Measurements from ENCODE around the gene TCOF1. TPM values are rescaled to one million over a fixed set of nuclear protein-coding genes. Genes with fewer than 3 reads are reported as not detected.

Gene TCOF1
- total RNA-seq, 6 donors from 2014 or later = 21.7 to 71.2 (median 30.4) TPM

DNA sequence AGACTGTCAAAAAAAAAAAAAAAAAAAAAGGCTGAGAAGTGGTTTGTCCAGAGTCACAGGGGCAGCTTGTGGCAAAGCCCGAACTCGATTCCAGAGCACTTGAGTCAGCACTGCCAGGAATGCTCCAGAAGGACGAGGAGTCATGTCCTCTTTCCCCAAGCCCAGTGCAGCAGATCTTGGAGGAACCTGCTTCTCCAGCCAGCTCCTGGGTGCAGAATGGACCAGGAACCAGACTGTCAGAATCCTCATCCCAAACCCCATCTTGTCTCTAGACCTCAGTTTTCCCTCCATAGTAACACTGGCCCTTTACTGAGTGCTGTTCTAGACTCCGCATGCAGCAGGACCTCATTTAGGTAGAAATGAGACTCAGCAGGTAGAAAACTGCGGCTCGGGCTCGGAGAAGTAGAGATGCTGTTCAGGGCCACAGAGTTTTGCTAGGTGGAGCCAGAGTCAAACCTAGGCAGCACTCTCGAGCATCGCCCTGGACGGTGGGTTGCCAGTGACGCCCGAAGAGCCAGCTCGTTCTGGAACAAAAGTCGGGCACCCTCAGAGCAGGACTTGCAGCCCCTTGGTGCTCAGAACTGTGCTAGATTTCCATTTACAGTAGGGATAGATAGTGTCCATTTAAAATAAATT is 39.8 kb downstream of the TCOF1 start:
- Histone ChIP-seq H3K27ac (no peak overlapping the region), H3K27me3 (no peaks in the 10 kb centered on the region), H3K36me3 (peaks cover 26 to 98% (median 88%) of the 10 kb centered on the region in 4 donors), H3K9me3 (no peaks in the 10 kb centered on the region), H3K4me3 (no peak overlapping the region), H3K4me1 (no peaks in the 10 kb centered on the region)
- DNase-seq (no peak), ATAC-seq (ENCODE audit: low FRiP score in 2 of 2) (no peak)
- TF ChIP-seq POLR2A (IDR thresholded peaks at IDR 0.05) (no peak), EP300 (IDR thresholded peaks at IDR 0.05) (no peak), POLR2AphosphoS5 (IDR thresholded peaks at IDR 0.05) (no peak)
- TF ChIP-seq, protein P1, sequence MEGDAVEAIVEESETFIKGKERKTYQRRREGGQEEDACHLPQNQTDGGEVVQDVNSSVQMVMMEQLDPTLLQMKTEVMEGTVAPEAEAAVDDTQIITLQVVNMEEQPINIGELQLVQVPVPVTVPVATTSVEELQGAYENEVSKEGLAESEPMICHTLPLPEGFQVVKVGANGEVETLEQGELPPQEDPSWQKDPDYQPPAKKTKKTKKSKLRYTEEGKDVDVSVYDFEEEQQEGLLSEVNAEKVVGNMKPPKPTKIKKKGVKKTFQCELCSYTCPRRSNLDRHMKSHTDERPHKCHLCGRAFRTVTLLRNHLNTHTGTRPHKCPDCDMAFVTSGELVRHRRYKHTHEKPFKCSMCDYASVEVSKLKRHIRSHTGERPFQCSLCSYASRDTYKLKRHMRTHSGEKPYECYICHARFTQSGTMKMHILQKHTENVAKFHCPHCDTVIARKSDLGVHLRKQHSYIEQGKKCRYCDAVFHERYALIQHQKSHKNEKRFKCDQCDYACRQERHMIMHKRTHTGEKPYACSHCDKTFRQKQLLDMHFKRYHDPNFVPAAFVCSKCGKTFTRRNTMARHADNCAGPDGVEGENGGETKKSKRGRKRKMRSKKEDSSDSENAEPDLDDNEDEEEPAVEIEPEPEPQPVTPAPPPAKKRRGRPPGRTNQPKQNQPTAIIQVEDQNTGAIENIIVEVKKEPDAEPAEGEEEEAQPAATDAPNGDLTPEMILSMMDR (IDR thresholded peaks at IDR 0.05) = no peak
- 88% methylated on average over 14 of the region's 14 CpGs for WGBS, 2 donors

DNA sequence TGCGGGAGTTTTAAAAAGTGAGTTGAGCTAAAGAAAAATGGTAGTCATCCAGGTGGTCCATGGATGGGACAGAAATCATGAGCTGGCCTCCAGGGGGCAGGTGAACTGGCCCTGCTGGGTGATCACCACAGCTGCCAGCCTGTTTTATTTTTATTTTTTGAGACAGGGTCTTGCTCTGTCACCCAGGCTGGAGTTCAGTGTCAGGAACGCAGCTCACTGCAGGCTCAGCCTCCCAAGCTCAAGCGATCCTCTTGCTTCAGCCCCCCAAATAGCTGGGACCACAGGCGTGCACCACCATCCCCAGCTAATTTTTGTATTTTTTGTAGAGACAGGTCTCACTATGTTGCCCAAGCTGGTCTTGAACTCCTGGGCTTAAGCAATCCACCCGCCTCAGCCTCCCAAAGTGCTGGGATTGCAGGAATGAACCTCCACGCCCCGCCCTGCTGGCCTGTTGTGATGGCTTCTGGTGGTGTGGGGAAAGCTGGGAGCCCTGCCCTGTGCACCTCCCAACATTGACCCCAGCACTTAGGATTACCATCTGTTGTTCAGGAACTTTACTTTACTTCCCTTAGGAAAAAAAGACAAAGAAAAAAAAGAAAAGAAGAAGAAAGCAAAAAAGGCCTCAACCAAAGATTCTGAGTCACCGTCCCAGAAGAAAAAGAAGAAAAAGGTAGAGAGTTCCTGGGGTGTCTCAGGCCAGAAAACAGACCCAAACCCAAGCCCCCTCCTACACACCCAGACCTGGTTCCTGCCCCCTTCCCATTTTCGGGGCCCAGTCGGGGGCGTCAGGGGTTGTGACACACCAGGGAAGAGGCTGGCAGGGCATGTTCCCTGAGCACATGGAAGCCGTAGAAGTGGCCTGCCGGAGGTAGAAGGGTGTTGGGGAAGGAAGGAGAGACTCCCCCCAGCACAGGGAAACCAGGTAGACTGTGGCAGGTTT is 40.6 kb downstream of the TCOF1 start:
- H3K4me1 ChIP-seq = no peaks in the 10 kb centered on the region
- H3K4me3 ChIP-seq = no peak overlapping the region
- no peaks in the 10 kb centered on the region for H3K9me3 ChIP-seq
- TF ChIP-seq EP300 (IDR thresholded peaks at IDR 0.05) = no peak
- no peak for TF ChIP-seq POLR2A (IDR thresholded peaks at IDR 0.05)
- DNase-seq = no peak
- H3K27ac ChIP-seq = no peak overlapping the region
- 86 to 89% methylated on average over 13 of the region's 13 CpGs for whole genome bisulfite sequencing, 2 donors
- peaks cover 33 to 98% (median 88%) of the 10 kb centered on the region in 4 donors for H3K36me3 ChIP-seq
- no peaks in the 10 kb centered on the region for H3K27me3 ChIP-seq
- no peak for ATAC-seq (ENCODE audit: low FRiP score in 2 of 2)

DNA sequence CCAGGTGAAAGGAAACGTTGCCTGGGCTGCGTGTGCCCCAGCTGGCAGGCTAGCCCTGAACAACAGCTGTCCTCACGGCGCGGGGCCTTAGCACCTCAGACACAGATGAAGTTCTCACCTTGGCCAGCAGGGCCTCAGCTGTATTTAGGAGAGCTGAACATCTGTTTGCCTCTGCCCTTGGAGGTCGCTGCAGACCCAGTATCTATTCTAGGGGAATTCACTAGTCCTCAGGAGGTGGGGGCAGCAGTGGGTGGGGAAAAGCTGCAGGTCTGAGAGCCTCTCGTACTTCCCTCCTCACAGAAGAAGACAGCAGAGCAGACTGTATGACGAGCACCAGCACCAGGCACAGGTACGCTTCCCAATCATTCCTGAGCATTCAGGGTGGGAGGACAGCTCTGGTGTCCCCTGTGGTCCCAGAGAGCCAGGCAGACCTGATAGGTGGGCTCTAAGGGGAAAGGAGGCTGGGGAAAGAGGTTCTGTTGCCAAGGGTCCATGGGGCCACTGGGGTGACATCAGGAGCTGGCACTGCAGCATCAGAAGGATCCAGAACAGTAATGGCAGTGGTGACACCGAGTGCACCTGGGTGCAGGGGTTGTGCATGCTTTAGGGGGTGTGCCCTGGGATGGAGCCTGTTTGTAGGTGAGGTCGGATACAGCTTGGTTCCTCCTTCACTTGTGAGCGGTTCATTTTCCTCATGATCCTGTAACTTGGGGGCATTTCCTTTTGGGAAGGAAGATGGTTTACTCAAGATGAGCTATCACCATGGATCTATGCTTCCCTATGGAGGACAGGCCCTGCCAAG is 41.4 kb downstream of the TCOF1 start:
- 60 to 83% methylated on average over 10 of the region's 12 CpGs for WGBS, 2 donors
- ATAC-seq (ENCODE audit: low FRiP score in 2 of 2) = peak in 1 of 2 donors; percentile 36

DNA sequence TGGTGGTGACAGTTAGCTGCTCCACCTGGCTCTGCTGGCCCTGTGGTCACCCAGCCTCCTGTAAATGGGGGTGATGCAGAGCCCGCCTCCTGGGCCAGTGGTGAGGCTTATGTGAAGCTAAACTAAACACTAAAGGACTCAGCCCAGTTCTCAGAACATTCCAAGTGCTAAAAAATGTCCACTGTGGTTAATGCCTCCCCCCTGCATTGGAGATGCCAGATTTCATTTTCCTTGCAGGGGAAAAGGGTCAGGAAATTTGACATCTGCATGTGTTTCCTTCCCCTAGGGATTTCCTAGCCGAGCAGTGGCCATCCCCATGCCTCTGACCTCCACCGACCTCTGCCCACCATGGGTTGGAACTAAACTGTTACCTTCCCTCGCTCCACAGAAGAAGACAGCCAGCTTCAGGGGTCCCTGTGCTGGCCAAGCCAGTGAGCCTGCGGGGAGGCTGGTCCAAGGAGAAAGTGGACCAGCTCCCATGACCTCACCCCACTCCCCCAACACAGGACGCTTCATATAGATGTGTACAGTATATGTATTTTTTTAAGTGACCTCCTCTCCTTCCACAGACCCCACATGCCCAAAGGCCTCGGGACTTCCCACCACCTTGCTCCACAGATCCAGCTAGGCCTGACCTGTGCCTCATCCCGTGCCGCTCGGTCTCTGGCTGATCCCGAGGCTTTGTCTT is 42.2 kb downstream of the TCOF1 start:
- Histone ChIP-seq H3K4me1 (peaks cover 0 to 3% (median under 1%) of the 10 kb centered on the region in 4 donors), H3K9me3 (no peaks in the 10 kb centered on the region), H3K27ac (no peak overlapping the region), H3K4me3 (no peak overlapping the region), H3K27me3 (no peaks in the 10 kb centered on the region), H3K36me3 (peaks cover 36 to 98% (median 90%) of the 10 kb centered on the region in 4 donors)
- DNase-seq (no peak), ATAC-seq (ENCODE audit: low FRiP score in 2 of 2) (no peak)
- WGBS, 2 donors = 91% methylated on average over 11 of the region's 11 CpGs
- TF ChIP-seq POLR2A (IDR thresholded peaks at IDR 0.05) (no peak), EP300 (IDR thresholded peaks at IDR 0.05) (no peak), POLR2AphosphoS5 (IDR thresholded peaks at IDR 0.05) (no peak)
- TF ChIP-seq, protein P1 (IDR thresholded peaks at IDR 0.05) = no peak

More for the DNA sequence above, 41.4 kb downstream of the TCOF1 start:
- Histone ChIP-seq H3K4me1 (peaks cover 0 to 2% (median 0%) of the 10 kb centered on the region in 4 donors), H3K27me3 (no peaks in the 10 kb centered on the region), H3K4me3 (no peak overlapping the region), H3K9me3 (no peaks in the 10 kb centered on the region), H3K27ac (no peak overlapping the region), H3K36me3 (peaks cover 34 to 98% (median 88%) of the 10 kb centered on the region in 4 donors)
- TF ChIP-seq, protein P1 (IDR thresholded peaks at IDR 0.05) = peak in 4 of 6 experiments; percentile 17 to 53 (median 30)
- TF ChIP-seq POLR2A (IDR thresholded peaks at IDR 0.05) = no peak
- peak in 1 of 2 donors; percentile 20 for DNase-seq
